Measurements from ENCODE around the gene PARVB.

Gene PARVB

GRCh38 chr22:44028091-44028490, 4.0 kb downstream of the PARVB start:
- DNase-seq (no peak), ATAC-seq (no peak)

GRCh38 chr22:44029069-44029468, 5.0 kb downstream of the PARVB start:
- DNase-seq (no peak), ATAC-seq (no peak)

GRCh38 chr22:44030051-44030701, 6.1 kb downstream of the PARVB start:
- ATAC-seq = no peak
- DNase-seq = no peak

GRCh38 chr22:44030702-44031082, 6.6 kb downstream of the PARVB start:
- DNase-seq (no peak), ATAC-seq (no peak)

- DNase-seq (peak; percentile 12), ATAC-seq (peak; percentile 38)
These were observed 7.3 kb downstream of the PARVB start for GRCh38 chr22:44031158-44031952.

- no peak for ATAC-seq
- DNase-seq = no peak
These were observed 8.1 kb downstream of the PARVB start for GRCh38 chr22:44032126-44032730.

- no peak for ATAC-seq
- no peak for DNase-seq
These were observed 9.2 kb downstream of the PARVB start for GRCh38 chr22:44033287-44033686.

GRCh38 chr22:44033694-44034093, 9.6 kb downstream of the PARVB start:
- DNase-seq = no peak
- no peak for ATAC-seq

- ATAC-seq (no peak), DNase-seq (no peak)
These were observed 13.6 kb downstream of the PARVB start for GRCh38 chr22:44037519-44038375.

- ATAC-seq (no peak), DNase-seq (no peak)
These were observed 15.6 kb downstream of the PARVB start for GRCh38 chr22:44039566-44040171.

GRCh38 chr22:44042249-44043218, 18.4 kb downstream of the PARVB start:
- DNase-seq = peak; percentile 10

GRCh38 chr22:44045145-44045544, 21.0 kb downstream of the PARVB start:
- ATAC-seq = no peak
- no peak for DNase-seq

More at GRCh38 chr22:44042249-44043218, 18.4 kb downstream of the PARVB start:
- ATAC-seq = peak; percentile 55

- DNase-seq = no peak
- no peak for ATAC-seq
These were observed 22.5 kb downstream of the PARVB start for GRCh38 chr22:44046485-44047141.

GRCh38 chr22:44047891-44048301, 23.8 kb downstream of the PARVB start:
- no peak for ATAC-seq
- no peak for DNase-seq

- ATAC-seq (no peak), DNase-seq (no peak)
These were observed 25.6 kb downstream of the PARVB start for GRCh38 chr22:44049486-44050231.

GRCh38 chr22:44050766-44051355, 26.8 kb downstream of the PARVB start:
- ATAC-seq (no peak), DNase-seq (no peak)

- DNase-seq = no peak
- no peak for ATAC-seq
These were observed 27.3 kb downstream of the PARVB start for GRCh38 chr22:44051358-44051757.

- ATAC-seq (no peak), DNase-seq (no peak)
These were observed 27.9 kb downstream of the PARVB start for GRCh38 chr22:44051961-44052360.

- ATAC-seq (no peak), DNase-seq (no peak)
These were observed 31.7 kb downstream of the PARVB start for GRCh38 chr22:44055805-44056204.

Measured in stimulated activated naive CD8-positive, alpha-beta T cell treated with anti-CD3 and anti-CD28 coated beads, Interleukin-15, Interleukin-2, amounts not matched to agents 100 U/mL and 50 U/mL, for 24 hours (primary cell).